Suprapubic skin (tissue), 4 donors: Measurements from ENCODE around the gene ATN1. TPM values are rescaled to one million over a fixed set of nuclear protein-coding genes. Genes with fewer than 3 reads are reported as not detected.

Source experiments
- DNase-seq, 2 donors: peaks; one replicate each; pipeline ENCODE4 v3.0.0-alpha.2; 2019; ENCODE audit warnings: low spot score in 2 of 2
- H3K27ac ChIP-seq: fragments of 200-600 bp; sonication (generic); one replicate; pipeline ENCODE4 v1.5.1; 2019
- H3K27me3 ChIP-seq: fragments of 200-600 bp; sonication (generic); one replicate; pipeline ENCODE4 v1.5.1; 2019
- H3K36me3 ChIP-seq: fragments of 200-600 bp; sonication (generic); one replicate; pipeline ENCODE4 v1.5.1; 2019
- H3K4me1 ChIP-seq: fragments of 200-600 bp; sonication (generic); one replicate; pipeline ENCODE4 v1.5.1; 2019
- H3K4me3 ChIP-seq: fragments of 200-600 bp; sonication (generic); one replicate; pipeline ENCODE4 v1.5.1; 2019; ENCODE audit warnings: mild to moderate bottlenecking
- H3K9me3 ChIP-seq: fragments of 200-600 bp; sonication (generic); one replicate; pipeline ENCODE4 v1.5.1; 2019
- EP300 ChIP-seq: sonication (generic); formaldehyde crosslinking; IDR thresholded peaks from one replicate; pipeline ENCODE4 v1.6.1; 2017; ENCODE audit warnings: antibody characterized with exemption
- POLR2A ChIP-seq, 2 donors: fragments of 450-650 bp; IDR thresholded peaks; one replicate each; pipeline ENCODE4 v1.6.1; 2017; ENCODE audit warnings: antibody characterized with exemption in 2 of 2, mild to moderate bottlenecking in 2 of 2, moderate library complexity in 2 of 2
- POLR2AphosphoS5 ChIP-seq, 3 donors: sonication (generic); formaldehyde crosslinking; IDR thresholded peaks; one replicate each; pipeline ENCODE4 v1.6.1; 2017; ENCODE audit warnings: antibody characterized with exemption in 3 of 3
- WGBS: methylation state at CpG from one replicate; pipeline ENCODE4 v1.1.5; 2018; 5-methylcytosine and 5-hydroxymethylcytosine counted together
- total RNA-seq, 4 donors: library from RNA; depleted of rRNA; stranded (reverse); fragments of >200 nt; gene quantifications; one replicate each; pipeline ENCODE4 v1.1.0, GENCODE V29; 2016
- TF ChIP-seq, protein P1 (sequence below), 2 donors: fragments of 200-600 bp in 1 of 2; fragments of 450-650 bp in 1 of 2; sonication (generic) in 1 of 2; IDR thresholded peaks; one replicate each; pipeline ENCODE4 v1.5.1; 2016 to 2019; ENCODE audit warnings: antibody characterized with exemption in 2 of 2, mild to moderate bottlenecking in 1 of 2, moderate library complexity in 1 of 2

The ATN1 gene
- total RNA-seq, 4 donors from 2014 or later, result 58.4 to 137 (median 67.7) TPM

- Histone ChIP-seq H3K27me3 (no peaks in the 10 kb centered on the region), H3K4me3 (no peak overlapping the region)
Measured at GRCh38 chr12:6954316-6955107, 26.8 kb downstream of the ATN1 start.

GRCh38 chr12:6955108-6956020, 27.6 kb downstream of the ATN1 start:
- H3K4me1 ChIP-seq, result peaks cover 37% of the 10 kb centered on the region
- WGBS, result 86% methylated on average over 19 of the region's 22 CpGs

More at GRCh38 chr12:6954316-6955107, 26.8 kb downstream of the ATN1 start:
- no peaks in the 10 kb centered on the region for H3K9me3 ChIP-seq
- peaks cover 7% of the 10 kb centered on the region for H3K36me3 ChIP-seq
- no peak for DNase-seq
- WGBS, result 78% methylated on average over 13 of the region's 21 CpGs
- no peak overlapping the region for H3K27ac ChIP-seq
- TF ChIP-seq POLR2AphosphoS5 (IDR thresholded peaks at IDR 0.05) (no peak), POLR2A (IDR thresholded peaks at IDR 0.05) (no peak)
- TF ChIP-seq, protein P1, sequence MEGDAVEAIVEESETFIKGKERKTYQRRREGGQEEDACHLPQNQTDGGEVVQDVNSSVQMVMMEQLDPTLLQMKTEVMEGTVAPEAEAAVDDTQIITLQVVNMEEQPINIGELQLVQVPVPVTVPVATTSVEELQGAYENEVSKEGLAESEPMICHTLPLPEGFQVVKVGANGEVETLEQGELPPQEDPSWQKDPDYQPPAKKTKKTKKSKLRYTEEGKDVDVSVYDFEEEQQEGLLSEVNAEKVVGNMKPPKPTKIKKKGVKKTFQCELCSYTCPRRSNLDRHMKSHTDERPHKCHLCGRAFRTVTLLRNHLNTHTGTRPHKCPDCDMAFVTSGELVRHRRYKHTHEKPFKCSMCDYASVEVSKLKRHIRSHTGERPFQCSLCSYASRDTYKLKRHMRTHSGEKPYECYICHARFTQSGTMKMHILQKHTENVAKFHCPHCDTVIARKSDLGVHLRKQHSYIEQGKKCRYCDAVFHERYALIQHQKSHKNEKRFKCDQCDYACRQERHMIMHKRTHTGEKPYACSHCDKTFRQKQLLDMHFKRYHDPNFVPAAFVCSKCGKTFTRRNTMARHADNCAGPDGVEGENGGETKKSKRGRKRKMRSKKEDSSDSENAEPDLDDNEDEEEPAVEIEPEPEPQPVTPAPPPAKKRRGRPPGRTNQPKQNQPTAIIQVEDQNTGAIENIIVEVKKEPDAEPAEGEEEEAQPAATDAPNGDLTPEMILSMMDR (IDR thresholded peaks at IDR 0.05), result no peak
- peaks cover 32% of the 10 kb centered on the region for H3K4me1 ChIP-seq

GRCh38 chr12:6956021-6956727, 28.4 kb downstream of the ATN1 start:
- no peak for DNase-seq
- TF ChIP-seq, protein P1 (IDR thresholded peaks at IDR 0.05), result no peak
- no peak for TF ChIP-seq POLR2A (IDR thresholded peaks at IDR 0.05)
- no peak for TF ChIP-seq POLR2AphosphoS5 (IDR thresholded peaks at IDR 0.05)
- no peak for TF ChIP-seq EP300
- Histone ChIP-seq H3K4me1 (peaks cover 40% of the 10 kb centered on the region), H3K27ac (no peak overlapping the region), H3K9me3 (no peaks in the 10 kb centered on the region), H3K4me3 (no peak overlapping the region), H3K27me3 (no peaks in the 10 kb centered on the region), H3K36me3 (peaks cover 7% of the 10 kb centered on the region)
- WGBS, result 83% methylated on average over 24 of the region's 28 CpGs

More at GRCh38 chr12:6955108-6956020, 27.6 kb downstream of the ATN1 start:
- Histone ChIP-seq H3K36me3 (peaks cover 7% of the 10 kb centered on the region), H3K27ac (no peak overlapping the region), H3K9me3 (no peaks in the 10 kb centered on the region), H3K27me3 (no peaks in the 10 kb centered on the region), H3K4me3 (no peak overlapping the region)
- TF ChIP-seq POLR2AphosphoS5 (IDR thresholded peaks at IDR 0.05), result no peak
- TF ChIP-seq EP300, result no peak
- no peak for TF ChIP-seq POLR2A (IDR thresholded peaks at IDR 0.05)
- TF ChIP-seq, protein P1 (IDR thresholded peaks at IDR 0.05), result no peak
- peak in 1 of 2 donors; percentile 63 for DNase-seq

DNA sequence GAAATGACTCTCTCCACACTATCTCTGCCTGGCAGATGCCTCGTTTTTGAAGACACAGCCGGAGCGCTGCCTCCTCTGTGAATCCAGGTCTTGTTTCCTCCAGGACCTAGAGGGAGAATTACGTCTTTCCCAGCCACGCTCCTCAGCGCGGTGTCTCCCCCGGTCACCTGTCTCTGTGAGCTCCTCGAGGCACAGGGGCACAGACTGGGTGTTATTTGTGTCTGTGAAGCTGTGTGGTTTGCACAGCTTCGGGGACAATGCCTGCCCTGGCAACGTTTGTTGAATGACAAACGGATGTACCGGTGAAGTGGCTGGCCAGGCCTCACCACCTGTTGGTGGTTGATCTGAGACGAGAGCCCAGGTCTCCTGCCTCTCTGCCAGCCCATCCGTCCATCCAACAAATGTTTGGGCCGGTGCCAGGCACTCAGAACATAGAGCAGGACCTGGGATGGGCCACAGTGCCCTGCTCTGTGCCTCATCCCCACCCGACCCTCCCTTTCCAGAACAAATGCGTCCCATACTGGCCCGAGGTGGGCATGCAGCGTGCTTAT, 29.5 kb downstream of the ATN1 start:
- TF ChIP-seq POLR2AphosphoS5 (IDR thresholded peaks at IDR 0.05) (no peak), POLR2A (IDR thresholded peaks at IDR 0.05) (no peak), EP300 (no peak)
- TF ChIP-seq, protein P1 (IDR thresholded peaks at IDR 0.05), result no peak
- peaks cover 50% of the 10 kb centered on the region for H3K4me1 ChIP-seq
- DNase-seq, result no peak
- 79% methylated on average over 20 of the region's 20 CpGs for WGBS
- no peak overlapping the region for H3K27ac ChIP-seq
- H3K36me3 ChIP-seq, result peaks cover 7% of the 10 kb centered on the region
- no peaks in the 10 kb centered on the region for H3K27me3 ChIP-seq
- H3K9me3 ChIP-seq, result no peaks in the 10 kb centered on the region
- no peak overlapping the region for H3K4me3 ChIP-seq
